PC-9 (cell line): ENCODE results near the gene TBC1D3I.
"Not testable (repeated sequence)": the region's sequence is repeated elsewhere in the genome, so short reads cannot be mapped to it uniquely, and the experiment has no call there.

Source experiments
- EZH2 ChIP-seq: fragments of 200-600 bp; sonication (generic); IDR thresholded peaks from 2 replicates; pipeline ENCODE4 v1.8.0; 2017; ENCODE audit warnings: antibody characterized with exemption, low read depth
- TF ChIP-seq, protein P1 (sequence below): fragments of 200-600 bp; sonication (generic); conservative IDR thresholded peaks from 2 replicates; pipeline ENCODE4 v1.6.1; 2017; ENCODE audit warnings: mixed run types, antibody characterized with exemption, mild to moderate bottlenecking, moderate library complexity

DNA sequence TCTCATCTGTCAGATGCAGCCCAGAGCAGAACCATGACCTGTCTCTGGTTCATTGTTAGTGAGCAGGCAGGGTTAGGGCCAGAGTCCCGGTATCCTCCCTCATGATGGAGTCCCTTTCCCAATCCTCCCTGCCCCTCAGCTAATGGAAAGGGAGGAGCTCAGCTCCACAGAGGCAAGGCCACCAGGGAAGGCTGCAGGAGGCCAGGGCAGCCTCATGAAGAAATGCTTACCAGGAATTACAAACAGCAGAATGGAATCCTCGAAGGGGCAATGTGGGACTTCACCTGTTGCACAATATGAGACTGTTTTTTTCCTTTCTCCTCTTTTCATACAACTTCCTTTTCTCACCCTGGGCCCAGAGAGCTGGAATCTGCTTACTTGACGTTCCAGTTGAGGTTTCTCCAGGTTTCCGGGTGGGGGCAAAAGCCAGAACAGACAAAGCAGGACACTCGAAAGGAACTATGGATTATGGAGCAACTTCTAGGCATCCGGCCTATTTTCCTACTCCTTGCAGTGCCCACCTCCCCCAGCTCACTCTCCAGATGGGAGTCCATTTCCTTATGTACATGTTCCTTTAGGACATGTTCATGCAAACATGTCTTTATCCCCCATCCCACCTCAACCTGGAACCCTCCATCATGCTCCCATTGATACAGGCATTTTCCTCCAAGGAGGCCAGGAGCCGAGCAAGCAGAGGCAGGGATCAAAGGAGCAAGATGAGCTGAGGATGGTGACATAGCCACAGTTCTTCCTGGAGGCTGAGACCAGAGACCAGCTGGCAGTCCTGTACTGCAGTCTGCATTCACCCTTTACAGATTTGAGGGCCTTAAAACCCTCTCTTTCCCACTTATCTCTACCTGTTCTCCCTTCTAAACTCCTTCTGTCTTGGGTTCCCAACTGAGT lies 48.7 kb downstream of the TBC1D3I start:
- TF ChIP-seq, protein P1, sequence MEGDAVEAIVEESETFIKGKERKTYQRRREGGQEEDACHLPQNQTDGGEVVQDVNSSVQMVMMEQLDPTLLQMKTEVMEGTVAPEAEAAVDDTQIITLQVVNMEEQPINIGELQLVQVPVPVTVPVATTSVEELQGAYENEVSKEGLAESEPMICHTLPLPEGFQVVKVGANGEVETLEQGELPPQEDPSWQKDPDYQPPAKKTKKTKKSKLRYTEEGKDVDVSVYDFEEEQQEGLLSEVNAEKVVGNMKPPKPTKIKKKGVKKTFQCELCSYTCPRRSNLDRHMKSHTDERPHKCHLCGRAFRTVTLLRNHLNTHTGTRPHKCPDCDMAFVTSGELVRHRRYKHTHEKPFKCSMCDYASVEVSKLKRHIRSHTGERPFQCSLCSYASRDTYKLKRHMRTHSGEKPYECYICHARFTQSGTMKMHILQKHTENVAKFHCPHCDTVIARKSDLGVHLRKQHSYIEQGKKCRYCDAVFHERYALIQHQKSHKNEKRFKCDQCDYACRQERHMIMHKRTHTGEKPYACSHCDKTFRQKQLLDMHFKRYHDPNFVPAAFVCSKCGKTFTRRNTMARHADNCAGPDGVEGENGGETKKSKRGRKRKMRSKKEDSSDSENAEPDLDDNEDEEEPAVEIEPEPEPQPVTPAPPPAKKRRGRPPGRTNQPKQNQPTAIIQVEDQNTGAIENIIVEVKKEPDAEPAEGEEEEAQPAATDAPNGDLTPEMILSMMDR, result not testable (repeated sequence)
- not testable (repeated sequence) for TF ChIP-seq EZH2
